HG03097 (cell line): ENCODE measurements around the gene ERP27.
A peak's percentile ranks its signal among the peaks of the same experiment; 100 is the strongest.

Source experiments
- ATAC-seq: cut with Tn5 transposase; IDR thresholded peaks from one replicate; pipeline ENCODE4 v1.9.1; 2021; ENCODE audit not compliant: unreplicated experiment, low FRiP score

The ERP27 gene

GRCh38 chr12:14960548-14961465, 22.5 kb upstream of the ERP27 start:
- peak; percentile 28 for ATAC-seq

- no peak for ATAC-seq
Measured at GRCh38 chr12:14959916-14960496, 21.7 kb upstream of the ERP27 start.

GRCh38 chr12:14959463-14959862, 21.1 kb upstream of the ERP27 start:
- no peak for ATAC-seq

GRCh38 chr12:14959126-14959440, 20.7 kb upstream of the ERP27 start:
- no peak for ATAC-seq

- no peak for ATAC-seq
Measured at GRCh38 chr12:14958361-14959125, 20.2 kb upstream of the ERP27 start.

GRCh38 chr12:14957551-14958168, 19.3 kb upstream of the ERP27 start:
- no peak for ATAC-seq

GRCh38 chr12:14956905-14957304, 18.6 kb upstream of the ERP27 start:
- no peak for ATAC-seq

GRCh38 chr12:14956024-14956891, 17.9 kb upstream of the ERP27 start:
- peak; percentile 29 for ATAC-seq

GRCh38 chr12:14954269-14954668, 15.9 kb upstream of the ERP27 start:
- ATAC-seq, result no peak

- ATAC-seq, result no peak
Measured at GRCh38 chr12:14953752-14954151, 15.4 kb upstream of the ERP27 start.

- peak; percentile 60 for ATAC-seq
Measured at GRCh38 chr12:14952299-14952921, 14.1 kb upstream of the ERP27 start.

GRCh38 chr12:14951851-14952250, 13.5 kb upstream of the ERP27 start:
- ATAC-seq, result no peak

- no peak for ATAC-seq
Measured at GRCh38 chr12:14950982-14951746, 12.8 kb upstream of the ERP27 start.

- ATAC-seq, result no peak
Measured at GRCh38 chr12:14950421-14950820, 12.1 kb upstream of the ERP27 start.

GRCh38 chr12:14949631-14950030, 11.3 kb upstream of the ERP27 start:
- no peak for ATAC-seq

- peak; percentile 91 for ATAC-seq
Measured at GRCh38 chr12:14948672-14949071, 10.3 kb upstream of the ERP27 start.

GRCh38 chr12:14946861-14947260, 8.5 kb upstream of the ERP27 start:
- no peak for ATAC-seq

- ATAC-seq, result no peak
Measured at GRCh38 chr12:14946162-14946561, 7.8 kb upstream of the ERP27 start.
